Measurements from ENCODE around the gene EVL. TPM values are rescaled to one million over a fixed set of nuclear protein-coding genes. Genes with fewer than 3 reads are reported as not detected.
A peak's percentile ranks its signal among the peaks of the same experiment; 100 is the strongest.

Gene EVL
- total RNA-seq, 1 experiment from 2014 or later, result 82.9 TPM

GRCh38 chr14:100158566-100159093 lies 93.4 kb downstream of the EVL start:
- ChIA-PET POLR2A (ENCODE audit: low non-redundant PET) (interaction anchor here (0.7 kb wide), 1 partner anchor 25 kb away, joined by 9 read pairs; no protein-coding TSS in a partner anchor), CTCF (no interaction called here)
- H3K36me3 ChIP-seq (ENCODE audit: insufficient read depth, low read length, poor library complexity, severe bottlenecking), result no peaks in the 10 kb centered on the region
- intact Hi-C loops (cut with micrococcal nuclease; ENCODE audit: unreplicated experiment), result no loop called here
- TF ChIP-seq, protein P1, sequence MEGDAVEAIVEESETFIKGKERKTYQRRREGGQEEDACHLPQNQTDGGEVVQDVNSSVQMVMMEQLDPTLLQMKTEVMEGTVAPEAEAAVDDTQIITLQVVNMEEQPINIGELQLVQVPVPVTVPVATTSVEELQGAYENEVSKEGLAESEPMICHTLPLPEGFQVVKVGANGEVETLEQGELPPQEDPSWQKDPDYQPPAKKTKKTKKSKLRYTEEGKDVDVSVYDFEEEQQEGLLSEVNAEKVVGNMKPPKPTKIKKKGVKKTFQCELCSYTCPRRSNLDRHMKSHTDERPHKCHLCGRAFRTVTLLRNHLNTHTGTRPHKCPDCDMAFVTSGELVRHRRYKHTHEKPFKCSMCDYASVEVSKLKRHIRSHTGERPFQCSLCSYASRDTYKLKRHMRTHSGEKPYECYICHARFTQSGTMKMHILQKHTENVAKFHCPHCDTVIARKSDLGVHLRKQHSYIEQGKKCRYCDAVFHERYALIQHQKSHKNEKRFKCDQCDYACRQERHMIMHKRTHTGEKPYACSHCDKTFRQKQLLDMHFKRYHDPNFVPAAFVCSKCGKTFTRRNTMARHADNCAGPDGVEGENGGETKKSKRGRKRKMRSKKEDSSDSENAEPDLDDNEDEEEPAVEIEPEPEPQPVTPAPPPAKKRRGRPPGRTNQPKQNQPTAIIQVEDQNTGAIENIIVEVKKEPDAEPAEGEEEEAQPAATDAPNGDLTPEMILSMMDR (conservative IDR thresholded peaks at IDR 0.05; ENCODE audit: low read depth, low read length), result no peak
- TF ChIP-seq EZH2 (IDR thresholded peaks at IDR 0.05; ENCODE audit: borderline replicate concordance, low read depth, low read length, poor library complexity, severe bottlenecking), result no peak
- no peak for DNase-seq (ENCODE audit: low spot score)
- H3K9me3 ChIP-seq (ENCODE audit: low read depth, low read length, poor library complexity, severe bottlenecking), result no peaks in the 10 kb centered on the region
- no peak overlapping the region for H3K27ac ChIP-seq (ENCODE audit: low read depth, low read length, poor library complexity, severe bottlenecking)
- peaks cover 12% of the 10 kb centered on the region for H3K4me1 ChIP-seq (ENCODE audit: insufficient read depth, low read length, poor library complexity, severe bottlenecking)
- H3K27me3 ChIP-seq (replicated peaks; ENCODE audit: insufficient read depth, low read depth, low read length, poor library complexity), result peaks cover 31% of the 10 kb centered on the region
- peak overlapping the region; percentile 40 for H3K4me3 ChIP-seq (ENCODE audit: low read depth, low read length, poor library complexity, severe bottlenecking)
- no TSS peak for BruUV-seq (replicated peaks)

- Histone ChIP-seq H3K4me1 (ENCODE audit: insufficient read depth, low read length, poor library complexity, severe bottlenecking) (peaks cover 12% of the 10 kb centered on the region), H3K27me3 (replicated peaks; ENCODE audit: insufficient read depth, low read depth, low read length, poor library complexity) (peaks cover 31% of the 10 kb centered on the region), H3K4me3 (ENCODE audit: low read depth, low read length, poor library complexity, severe bottlenecking) (peak within 1 kb of the TSS; percentile 40), H3K36me3 (ENCODE audit: insufficient read depth, low read length, poor library complexity, severe bottlenecking) (no peaks in the 10 kb centered on the region), H3K27ac (ENCODE audit: low read depth, low read length, poor library complexity, severe bottlenecking) (no peak within 1 kb of the TSS), H3K9me3 (ENCODE audit: low read depth, low read length, poor library complexity, severe bottlenecking) (no peaks in the 10 kb centered on the region)
- TF ChIP-seq, protein P1 (conservative IDR thresholded peaks at IDR 0.05; ENCODE audit: low read depth, low read length), result no peak
- TF ChIP-seq EZH2 (IDR thresholded peaks at IDR 0.05; ENCODE audit: borderline replicate concordance, low read depth, low read length, poor library complexity, severe bottlenecking), result peak; percentile 55
- intact Hi-C loops (cut with micrococcal nuclease; ENCODE audit: unreplicated experiment), result no loop called here
- BruUV-seq (replicated peaks), result no TSS peak
- ChIA-PET POLR2A (ENCODE audit: low non-redundant PET) (no interaction called here), CTCF (interaction anchor here (0.6 kb wide), 1 partner anchor 11 kb away, joined by 4 read pairs; no protein-coding TSS in a partner anchor)
- no peak for DNase-seq (ENCODE audit: low spot score)
These were observed 94.1 kb downstream of the EVL start, which contains the start of gene DEGS2 for GRCh38 chr14:100159094-100159864. Gene DEGS2, minus strand, starts transcription at chr14:100159645. Its CDS starts 58 bp downstream, at chr14:100159587.

- H3K36me3 ChIP-seq (ENCODE audit: insufficient read depth, low read length, poor library complexity, severe bottlenecking), result no peaks in the 10 kb centered on the region
- no TSS peak for BruUV-seq (replicated peaks)
- CTCF ChIA-PET, result no interaction called here
- no peak for DNase-seq (ENCODE audit: low spot score)
- POLR2A ChIA-PET (ENCODE audit: low non-redundant PET), result no interaction called here
- H3K4me1 ChIP-seq (ENCODE audit: insufficient read depth, low read length, poor library complexity, severe bottlenecking), result peaks cover 12% of the 10 kb centered on the region
- peaks cover 31% of the 10 kb centered on the region for H3K27me3 ChIP-seq (replicated peaks; ENCODE audit: insufficient read depth, low read depth, low read length, poor library complexity)
- no peak overlapping the region for H3K27ac ChIP-seq (ENCODE audit: low read depth, low read length, poor library complexity, severe bottlenecking)
- H3K4me3 ChIP-seq (ENCODE audit: low read depth, low read length, poor library complexity, severe bottlenecking), result peak overlapping the region; percentile 40
- peak; percentile 48 for TF ChIP-seq EZH2 (IDR thresholded peaks at IDR 0.05; ENCODE audit: borderline replicate concordance, low read depth, low read length, poor library complexity, severe bottlenecking)
- TF ChIP-seq, protein P1 (conservative IDR thresholded peaks at IDR 0.05; ENCODE audit: low read depth, low read length), result no peak
- intact Hi-C loops (cut with micrococcal nuclease; ENCODE audit: unreplicated experiment), result no loop called here
- no peaks in the 10 kb centered on the region for H3K9me3 ChIP-seq (ENCODE audit: low read depth, low read length, poor library complexity, severe bottlenecking)
These were observed 94.8 kb downstream of the EVL start for GRCh38 chr14:100159865-100160533.
